Lung microvascular endothelial cell (primary cell): ENCODE data around the gene SSBP3. TPM values are rescaled to one million over a fixed set of nuclear protein-coding genes. Genes with fewer than 3 reads are reported as not detected.
"Not testable (repeated sequence)": the region's sequence is repeated elsewhere in the genome, so short reads cannot be mapped to it uniquely, and the experiment has no call there.

Source experiments
- DNase-seq, 2 donors: peaks; one replicate each; pipeline versions ENCODE4 v3.0.0 to v3.0.0-alpha.2; 2010; ENCODE audit warnings: low read depth in 2 of 2
- total RNA-seq: library from RNA; depleted of rRNA; stranded (reverse); fragments of >200 nt; gene quantifications from 2 replicates; pipeline ENCODE4 v1.2.1, GENCODE V29; 2014

The SSBP3 gene
- 8.1 and 10.3 TPM in 2 replicates for total RNA-seq

DNA sequence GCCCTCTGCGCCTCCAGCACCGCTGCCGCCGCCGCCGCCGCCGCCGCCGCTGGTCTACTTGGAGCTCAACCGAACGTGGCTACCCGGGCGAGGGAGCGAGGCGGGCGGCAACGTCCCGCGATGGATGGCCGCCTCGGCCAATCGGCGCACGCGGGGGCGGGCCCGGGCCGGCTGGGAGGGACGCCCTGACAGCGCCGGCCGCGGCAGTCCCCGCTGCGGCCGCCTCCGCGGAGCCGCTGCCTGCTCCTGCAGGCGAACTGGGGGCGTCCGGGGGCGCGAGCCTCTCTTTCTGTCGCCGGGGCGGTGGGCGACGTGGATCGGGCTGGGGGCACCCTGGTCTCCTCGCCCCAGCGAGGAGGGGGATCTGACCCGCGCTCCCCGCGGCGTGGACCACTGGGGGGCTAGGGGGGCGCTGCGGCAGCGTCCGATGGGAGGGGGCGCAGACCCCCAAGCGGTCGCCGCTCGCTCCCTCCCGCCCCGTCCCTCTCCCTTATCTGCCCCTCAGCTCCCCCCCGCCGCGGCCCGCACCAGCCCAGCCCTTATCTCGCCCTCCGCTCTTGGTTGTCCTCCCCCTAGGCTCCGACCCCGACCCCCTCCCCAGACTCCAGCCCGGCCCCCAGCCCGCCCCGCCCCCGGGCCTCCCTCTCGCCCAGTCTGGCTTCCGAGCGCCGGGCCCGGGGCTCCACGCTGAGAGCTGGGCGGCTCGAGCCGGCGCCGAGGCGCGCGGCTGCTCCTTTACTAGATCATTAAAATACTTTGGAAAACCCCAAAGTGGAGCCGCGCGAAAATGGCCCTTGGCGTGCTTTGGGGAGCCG lies at the start of gene SSBP3:
TSS of gene SSBP3 (minus strand) at position 56 of the 815 bp plus-strand sequence.
- peak; percentile 96 for DNase-seq

DNA sequence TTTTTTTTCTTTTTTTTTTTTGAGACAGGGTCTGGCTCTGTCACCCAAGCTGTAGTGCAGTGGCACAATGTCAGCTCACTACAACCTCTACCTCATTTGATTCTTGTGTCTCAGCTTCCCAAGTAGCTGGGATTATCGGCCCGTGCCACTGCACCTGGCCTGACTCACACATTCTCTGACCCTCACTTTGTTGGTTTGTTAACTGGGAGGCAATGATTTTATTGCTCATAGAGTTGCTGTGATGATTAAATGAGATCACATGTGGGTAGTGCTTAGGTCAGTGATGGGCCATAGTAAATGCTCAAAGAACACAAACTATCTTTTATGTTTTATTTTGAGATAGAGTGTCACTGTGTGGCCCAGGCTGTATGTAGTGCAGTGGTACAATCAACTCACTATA lies 47.3 kb upstream of the SSBP3 start:
- no peak for DNase-seq

DNA sequence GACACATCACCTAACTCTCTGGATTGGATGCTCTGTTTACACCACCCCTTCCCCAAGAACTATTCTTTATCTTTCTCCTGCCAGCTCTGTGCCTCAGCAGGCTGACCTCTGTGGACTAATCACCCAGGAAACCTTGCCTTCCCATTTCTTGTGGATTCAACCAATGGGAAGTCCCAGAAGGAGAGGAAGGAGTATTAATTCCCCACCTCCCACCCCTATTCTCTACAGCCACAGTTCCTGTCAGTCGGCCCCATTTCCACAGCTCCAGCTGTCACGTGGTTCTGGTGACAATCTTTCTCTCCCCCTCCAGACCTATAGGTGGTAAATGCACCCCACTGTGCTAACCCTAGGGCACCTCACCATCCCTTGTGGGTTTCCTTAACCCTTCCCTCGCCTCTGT lies 46.8 kb upstream of the SSBP3 start:
- no peak for DNase-seq

DNA sequence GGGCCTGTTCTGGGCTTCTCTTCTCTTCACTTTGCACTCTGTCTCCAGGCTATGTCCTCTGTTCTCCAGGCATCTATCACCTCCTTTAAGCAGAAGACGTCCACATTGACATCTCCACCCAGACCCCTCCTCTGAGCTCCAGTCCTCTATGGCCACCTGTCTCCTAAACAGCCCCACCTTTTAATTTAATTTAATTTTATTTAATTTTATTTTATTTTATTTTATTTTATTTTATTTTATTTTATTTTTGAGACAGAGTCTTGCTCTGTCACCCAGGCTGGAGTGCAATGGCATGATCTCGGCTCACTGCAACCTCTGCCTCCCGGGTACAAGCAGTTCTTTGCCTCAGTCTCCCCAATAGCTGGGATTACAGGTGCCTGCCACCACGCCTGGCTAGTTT lies 43.2 kb upstream of the SSBP3 start:
- not testable (repeated sequence) for DNase-seq

DNA sequence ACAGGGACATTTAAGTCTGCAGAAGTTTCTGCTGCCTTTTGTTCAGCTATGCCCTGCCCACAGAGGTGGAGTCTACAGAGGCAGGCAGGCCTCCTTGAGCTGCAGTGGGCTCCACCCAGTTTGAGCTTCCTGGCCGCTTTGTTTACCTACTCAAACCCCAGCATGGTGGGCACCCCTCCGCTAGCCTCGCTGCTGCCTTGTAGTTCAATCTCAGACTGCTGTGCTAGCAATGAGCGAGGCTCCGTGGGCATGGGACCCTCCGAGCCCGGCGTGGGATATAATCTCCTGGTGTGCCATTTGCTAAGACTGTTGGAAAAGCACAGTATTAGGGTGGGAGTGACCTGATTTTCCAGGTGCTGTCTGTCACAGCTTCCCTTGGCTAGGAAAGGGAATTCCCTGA lies 42.6 kb upstream of the SSBP3 start:
- not testable (repeated sequence) for DNase-seq

DNA sequence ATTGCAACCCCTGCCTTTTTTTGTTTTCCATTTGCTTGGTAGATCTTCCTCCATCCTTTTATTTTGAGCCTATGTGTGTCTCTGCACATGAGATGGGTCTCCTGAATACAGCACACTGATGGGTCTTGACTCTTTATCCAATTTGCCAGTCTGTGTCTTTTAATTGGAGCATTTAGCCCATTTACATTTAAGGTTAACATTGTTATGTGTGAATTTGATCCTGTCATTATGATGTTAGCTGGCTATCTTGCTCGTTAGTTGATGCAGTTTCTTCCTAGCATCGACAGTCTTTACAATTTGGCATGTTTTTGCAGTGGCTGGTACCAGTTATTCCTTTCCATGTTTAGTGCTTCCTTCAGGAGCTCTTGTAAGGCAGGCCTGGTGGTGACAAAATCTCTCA lies 40.9 kb upstream of the SSBP3 start:
- not testable (repeated sequence) for DNase-seq

DNA sequence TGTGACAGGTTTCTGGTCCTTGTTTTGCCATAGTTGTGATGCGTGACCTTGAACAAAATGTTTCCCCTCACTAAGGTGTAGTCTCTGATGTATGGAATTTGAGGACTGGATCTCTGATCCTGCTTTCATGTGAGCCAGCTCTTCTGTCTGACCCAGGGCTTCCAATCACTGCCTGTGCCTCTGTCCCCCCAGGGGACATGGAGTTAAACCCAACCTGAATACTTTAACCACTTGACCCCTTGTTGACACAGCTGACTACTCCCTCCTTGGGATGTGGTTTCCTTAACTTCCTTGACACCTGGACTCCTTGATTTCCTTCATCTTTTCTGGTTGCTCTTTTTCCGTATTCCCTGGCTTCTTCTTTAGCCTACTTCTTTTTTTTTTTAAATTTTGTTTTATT lies 36.0 kb upstream of the SSBP3 start:
- DNase-seq: no peak

DNA sequence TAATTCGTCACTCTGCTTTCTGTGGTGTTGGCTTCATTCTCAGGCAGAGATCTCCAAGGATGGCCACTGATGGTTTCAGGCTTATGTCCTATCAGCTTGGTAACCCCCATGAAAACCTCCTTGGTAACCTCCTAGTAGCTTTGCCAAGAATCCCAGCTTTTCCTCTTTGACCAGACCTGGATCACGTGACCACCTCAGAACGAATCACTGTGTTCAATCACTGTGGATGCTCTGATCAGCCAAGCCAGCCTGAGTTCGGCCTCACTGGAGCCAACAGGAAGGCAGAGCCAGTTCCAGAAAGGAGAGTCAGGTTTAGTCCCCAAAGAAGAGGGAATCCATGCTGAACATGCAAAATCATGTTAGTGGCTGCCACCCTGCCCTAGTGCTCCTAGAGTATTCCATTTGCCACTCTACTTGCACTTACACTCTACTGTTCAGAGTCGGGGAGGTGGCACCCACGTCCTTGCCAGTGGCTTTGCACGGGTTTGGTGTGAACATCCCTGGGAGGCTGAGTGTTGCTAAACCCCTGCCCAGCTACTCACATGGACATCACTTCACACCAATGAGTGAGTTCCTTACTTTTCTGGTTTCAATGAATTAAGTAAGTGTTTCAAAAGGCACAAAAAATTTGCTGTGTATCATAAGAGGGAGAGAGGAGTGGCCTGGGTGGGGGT lies 33.5 kb upstream of the SSBP3 start:
- peak in 1 of 2 donors; percentile 24 for DNase-seq

DNA sequence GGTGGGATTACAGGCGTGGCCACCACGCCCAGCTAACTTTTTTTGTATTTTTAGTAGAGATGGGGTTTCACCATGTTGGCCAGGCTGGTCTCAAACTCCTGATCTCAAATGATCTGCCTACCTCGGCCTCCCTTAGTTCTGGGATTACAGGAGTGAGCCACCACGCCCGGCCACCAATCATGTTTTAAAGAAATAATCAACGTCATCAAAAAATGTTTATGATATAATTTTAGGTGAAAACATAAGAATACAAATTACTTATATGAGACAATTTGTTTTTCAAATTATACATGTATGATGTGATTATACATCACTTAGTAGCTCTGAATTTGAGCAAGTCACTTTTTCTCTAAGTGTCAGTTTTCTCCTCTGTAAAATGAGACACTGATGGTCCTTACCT lies 31.6 kb upstream of the SSBP3 start:
- DNase-seq: no peak

DNA sequence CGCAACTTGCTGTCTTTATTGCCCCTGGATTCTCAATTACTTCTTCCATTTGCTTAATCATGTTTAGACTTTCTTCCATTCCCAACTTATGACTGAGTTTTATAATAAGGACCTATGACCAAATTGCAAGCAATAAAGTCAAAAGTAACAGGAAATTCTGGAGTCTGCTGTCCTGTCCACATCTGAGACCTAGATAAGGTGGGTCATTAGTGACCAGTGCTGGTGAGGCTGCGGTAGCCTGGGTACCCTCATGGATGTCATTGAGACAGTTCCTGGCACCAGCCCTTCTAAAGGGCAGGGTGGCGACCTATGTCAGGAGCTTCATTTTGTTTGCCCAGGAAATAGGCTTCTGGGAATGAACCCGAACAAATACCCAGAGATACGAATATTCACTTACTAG lies 30.6 kb upstream of the SSBP3 start:
- no peak for DNase-seq

DNA sequence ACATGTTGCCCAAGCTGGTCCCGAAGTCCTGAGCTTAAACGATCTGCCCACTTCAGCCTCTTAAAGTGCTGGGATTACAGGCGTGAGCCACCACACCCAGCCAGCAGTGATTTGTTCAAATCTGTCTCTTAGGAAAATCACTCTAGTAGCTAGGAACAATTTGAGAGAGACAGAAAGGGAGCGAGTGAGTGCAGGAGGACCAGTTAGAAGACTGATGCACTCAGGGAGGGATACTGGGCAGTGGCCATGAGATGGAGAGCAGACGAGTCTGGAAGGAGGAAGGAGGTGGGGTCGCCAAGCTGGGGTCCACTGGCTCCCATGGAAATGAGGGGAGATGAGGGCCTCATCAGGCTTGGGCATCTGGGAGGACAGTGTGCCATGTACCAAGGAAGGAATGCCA lies 23.6 kb upstream of the SSBP3 start:
- DNase-seq: no peak

DNA sequence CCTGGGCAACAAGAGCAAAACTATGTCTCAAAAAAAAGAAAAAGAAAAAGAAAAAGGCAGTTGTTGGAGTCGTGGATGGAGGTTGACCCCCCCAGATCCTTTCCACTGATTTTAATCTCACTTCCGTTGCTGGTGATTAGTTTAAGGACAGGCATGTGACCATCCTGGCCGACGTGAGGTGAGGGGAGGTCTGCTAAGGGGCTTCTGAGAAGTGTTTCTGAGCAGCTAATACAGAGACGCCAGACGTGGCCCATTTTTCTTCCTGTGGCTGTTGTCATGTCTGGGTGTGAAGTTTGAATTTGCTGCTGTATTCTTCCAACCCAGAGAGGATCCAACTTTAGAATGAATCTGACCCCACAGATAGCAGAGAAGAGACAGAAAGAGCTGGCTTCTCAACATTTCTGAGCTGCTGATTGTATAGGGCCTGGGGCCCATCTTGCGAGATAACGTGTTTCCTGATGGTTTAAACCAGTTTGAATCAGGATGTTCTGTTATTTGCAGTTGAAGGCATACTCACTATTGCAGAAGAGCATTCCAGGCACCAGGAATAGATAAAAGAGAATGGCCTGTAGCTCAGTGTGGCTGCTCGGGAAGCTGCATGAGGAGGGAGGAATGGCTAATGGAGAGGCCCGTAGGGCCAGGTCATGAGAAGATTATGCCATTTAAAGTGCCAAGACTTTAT lies 22.8 kb upstream of the SSBP3 start:
- DNase-seq: no peak

DNA sequence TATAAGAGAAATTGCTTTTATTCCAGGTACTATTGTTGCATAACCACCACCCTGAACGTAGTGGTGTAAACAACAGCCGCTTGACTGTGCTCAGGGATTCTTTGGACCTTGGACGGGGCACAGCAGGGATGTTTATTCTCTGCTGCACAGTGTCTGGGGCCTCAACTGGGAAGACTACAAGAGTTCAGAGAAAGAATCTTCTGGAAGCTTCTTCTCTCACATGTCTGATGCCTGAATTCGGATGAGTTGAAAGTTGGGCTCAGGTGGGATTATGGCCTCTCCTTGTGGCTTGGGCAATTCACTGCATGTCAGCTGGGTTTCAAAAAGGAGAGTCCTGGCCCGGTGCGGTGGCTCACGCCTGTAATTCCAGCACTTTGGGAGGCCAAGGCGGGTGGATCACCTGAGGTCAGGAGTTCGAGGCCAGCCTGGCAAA lies 19.0 kb upstream of the SSBP3 start:
- DNase-seq: no peak

DNA sequence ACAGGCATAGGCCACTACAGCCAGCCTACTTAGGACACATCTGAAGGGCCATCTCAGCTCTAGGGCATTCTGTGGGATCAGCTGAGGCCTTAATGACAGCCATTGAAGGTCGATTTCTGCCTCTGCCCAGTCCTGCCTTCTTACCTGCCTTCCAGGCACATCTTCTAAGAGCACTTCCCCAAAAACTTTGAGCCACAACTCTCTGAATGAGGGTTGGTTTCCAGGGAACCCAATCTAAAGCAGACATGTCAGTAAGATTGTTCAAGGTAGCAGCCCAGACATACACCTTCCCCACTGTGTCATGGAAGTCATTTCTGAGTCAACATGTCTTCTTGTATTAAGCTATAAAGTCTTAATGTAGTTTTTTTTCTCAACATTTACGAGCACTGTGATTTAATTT lies 18.2 kb upstream of the SSBP3 start:
- DNase-seq: no peak

DNA sequence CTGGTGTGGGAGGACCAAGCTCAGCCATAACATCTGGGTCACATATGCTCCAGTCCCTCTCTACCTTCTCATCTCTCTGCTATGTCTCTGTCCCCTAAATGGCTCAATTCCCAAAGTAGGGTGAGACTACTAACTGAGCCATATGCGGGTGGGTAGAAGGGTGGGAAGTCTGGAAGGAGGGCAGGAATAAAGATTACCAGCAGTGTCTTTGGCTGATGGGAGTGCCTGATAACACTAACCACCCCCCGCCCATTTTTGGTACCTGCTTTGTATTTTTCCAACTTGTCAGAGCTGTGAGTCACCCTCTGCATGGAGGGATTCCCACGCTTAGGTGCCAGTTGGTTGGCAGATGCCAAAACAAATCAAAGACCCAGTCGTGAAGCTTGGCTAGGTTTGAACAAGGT lies 14.9 kb upstream of the SSBP3 start:
- DNase-seq: no peak

DNA sequence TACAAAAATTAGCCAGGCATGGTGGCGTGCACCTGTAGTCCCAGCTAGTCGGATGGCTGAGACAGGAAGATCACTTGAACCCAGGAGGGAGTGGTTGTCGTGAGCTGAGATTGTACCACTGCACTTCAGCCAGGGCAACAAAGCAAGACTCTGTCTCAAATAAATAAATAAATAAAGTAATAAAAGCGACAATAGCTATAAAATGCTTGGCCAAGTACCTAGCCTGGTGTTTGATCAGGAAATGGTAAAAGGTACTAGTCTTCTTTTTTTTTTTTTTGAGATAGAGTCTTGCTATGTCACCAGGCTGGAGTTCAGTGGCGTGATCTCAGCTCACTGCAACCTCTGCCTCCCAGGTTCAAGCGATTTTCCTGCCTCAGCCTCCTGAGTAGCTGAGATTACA lies 12.4 kb upstream of the SSBP3 start:
- DNase-seq: not testable (repeated sequence)

DNA sequence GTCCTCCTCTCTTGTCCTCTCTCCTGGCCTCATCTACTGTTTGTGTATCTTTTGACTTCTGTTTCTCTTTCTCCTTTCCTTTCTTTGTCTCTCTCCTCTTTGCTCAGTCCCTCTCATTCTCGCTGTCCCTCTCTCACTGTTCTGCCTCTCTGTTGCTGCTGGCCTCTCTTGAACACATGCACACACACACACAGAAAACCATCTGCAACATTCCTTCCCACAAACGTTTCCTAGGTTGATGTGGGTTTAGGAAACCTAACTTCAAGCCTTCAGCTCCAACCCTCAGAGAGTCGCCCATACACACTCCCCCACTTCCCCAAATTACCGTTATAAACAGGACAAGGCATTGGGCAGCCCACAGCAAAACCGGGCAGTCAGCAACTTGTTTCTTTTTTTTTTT lies 10.9 kb upstream of the SSBP3 start:
- DNase-seq: no peak

DNA sequence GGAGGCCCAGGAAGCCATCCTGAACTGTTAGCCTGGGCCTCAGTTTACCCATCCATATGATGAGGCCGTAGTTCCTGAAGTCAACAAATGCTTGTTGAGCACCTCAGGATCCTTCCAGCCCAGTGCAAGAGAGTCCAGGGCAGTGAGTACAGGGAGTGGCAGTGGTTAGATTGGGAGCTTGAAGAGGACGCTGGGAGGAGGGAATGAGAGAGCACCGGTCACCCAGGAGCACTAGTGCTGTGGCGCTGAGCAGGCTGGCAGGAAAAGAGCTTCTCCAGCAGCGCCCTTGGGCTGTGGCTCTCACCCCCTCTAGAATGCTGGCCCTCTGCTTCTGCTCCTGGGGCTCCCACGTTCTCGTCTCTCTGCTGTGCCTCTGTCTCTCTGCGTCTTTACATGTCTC lies 10.2 kb upstream of the SSBP3 start:
- no peak for DNase-seq

DNA sequence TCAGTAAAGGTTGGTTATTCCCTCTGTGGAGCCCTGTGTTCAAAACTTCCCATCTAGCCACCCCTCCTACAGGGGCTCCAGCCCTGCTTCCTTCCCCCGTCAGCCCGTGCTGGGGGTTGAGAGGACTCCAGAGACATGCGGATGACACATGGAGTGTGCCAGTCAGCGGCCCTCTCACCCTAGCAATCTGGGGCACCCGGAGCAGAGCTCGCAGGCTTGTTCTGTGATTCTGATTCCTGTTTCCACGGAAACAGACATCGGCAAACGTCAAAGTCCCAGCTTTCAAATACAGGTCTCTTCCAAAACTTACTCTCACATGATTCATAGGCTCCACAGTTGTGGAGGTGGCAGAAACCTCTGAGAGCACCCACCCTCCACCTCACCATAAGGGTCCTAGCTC lies 9.8 kb upstream of the SSBP3 start:
- peak in 1 of 2 donors; percentile 35 for DNase-seq

DNA sequence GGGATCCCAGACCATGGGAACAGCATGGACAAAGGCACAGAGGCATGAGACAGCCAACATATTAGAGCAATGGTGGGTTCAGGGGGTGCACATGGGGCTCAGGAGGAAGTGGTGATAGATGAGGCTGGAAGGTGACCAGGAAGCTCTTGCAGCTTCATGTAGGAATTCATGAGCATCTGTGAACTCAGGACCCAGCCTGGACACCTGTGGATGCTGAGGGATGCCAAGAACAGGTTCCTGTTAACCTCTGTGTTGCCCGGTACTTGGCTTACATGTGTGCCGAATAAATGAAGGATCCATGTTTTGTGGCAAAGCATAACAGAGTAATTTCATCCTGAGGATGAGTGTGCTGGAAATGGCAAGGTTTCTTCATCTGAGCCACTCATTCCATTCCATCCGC lies 9.3 kb upstream of the SSBP3 start:
- no peak for DNase-seq

DNA sequence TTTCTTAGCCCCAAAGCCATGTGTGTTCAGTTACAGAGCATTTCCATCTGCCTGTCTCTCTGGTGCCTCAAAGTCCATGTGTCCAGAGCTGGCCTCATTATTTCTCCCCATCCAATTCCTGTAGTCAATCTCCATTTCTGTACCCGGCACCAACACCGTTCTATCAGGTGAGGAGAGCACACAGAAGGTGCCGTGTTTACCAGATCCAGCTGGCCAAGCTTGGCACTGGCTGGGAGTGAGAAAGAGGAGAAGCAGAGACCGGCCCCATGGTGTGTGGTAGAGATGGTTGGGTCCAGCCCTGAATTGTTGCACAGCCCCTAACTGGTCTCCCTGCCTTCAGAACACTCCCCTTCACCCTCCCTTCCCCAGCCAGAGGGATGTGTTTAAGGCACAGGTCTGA lies 7.5 kb upstream of the SSBP3 start:
- DNase-seq: no peak

DNA sequence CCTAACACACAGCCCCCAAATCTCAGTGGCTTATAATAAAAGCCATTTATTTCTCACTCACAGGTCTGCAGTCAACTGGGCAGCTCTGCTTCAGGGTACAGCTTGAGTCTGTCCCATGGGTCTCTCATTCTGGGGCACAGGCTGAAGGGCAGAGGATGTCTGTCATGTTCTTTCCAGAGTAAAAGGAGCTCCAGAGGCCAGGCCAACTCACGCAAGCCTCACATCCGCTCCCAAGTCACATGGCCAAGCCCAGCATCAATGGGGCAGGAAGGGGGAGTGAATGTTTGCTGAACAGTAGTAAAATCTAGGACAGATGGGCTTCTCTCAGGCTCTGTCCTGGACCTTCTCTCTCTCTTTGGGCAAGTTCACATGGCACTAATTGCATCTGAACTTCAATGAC lies 7.1 kb upstream of the SSBP3 start:
- peak; percentile 87 to 92 for DNase-seq

DNA sequence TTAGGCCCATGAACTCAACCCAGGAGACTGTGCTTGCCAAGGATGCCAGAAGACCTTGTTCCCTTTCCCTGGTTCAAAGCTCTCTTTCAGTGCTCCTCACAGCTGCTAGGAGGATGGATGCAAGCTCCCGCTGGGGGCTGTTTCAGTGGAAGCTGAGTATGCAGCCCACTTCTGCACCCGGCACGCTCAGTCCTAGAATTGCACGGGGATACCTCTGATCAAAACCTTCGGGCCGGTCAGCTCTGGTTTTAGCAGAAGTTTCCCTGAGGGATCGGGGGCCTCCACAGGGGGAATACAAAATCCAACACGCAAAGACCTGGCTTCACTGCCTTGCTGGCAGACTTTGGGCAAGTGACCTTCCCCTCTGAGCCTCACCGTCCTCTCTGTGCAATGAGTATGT lies 4.2 kb upstream of the SSBP3 start:
- no peak for DNase-seq
